IPS-18a (cell line): ENCODE data around the gene PPCS.

Source experiments
- H3K27ac ChIP-seq: one replicate; pipeline ENCODE4 v1.5.1; 2013; ENCODE audit warnings: low read length
- H3K27me3 ChIP-seq: one replicate; pipeline ENCODE4 v1.6.1; 2013; ENCODE audit warnings: mild to moderate bottlenecking, low read length; ENCODE audit not compliant: control insufficient read depth, insufficient read depth
- H3K36me3 ChIP-seq: one replicate; pipeline ENCODE4 v1.6.1; 2013; ENCODE audit warnings: low read depth, low read length; ENCODE audit not compliant: control insufficient read depth
- H3K4me1 ChIP-seq: one replicate; pipeline ENCODE4 v1.6.1; 2013; ENCODE audit warnings: low read depth, low read length; ENCODE audit not compliant: control insufficient read depth
- H3K4me3 ChIP-seq: one replicate; pipeline ENCODE4 v1.5.1; 2013; ENCODE audit warnings: low read length
- H3K9ac ChIP-seq: one replicate; pipeline ENCODE4 v1.6.1; 2013; ENCODE audit warnings: mild to moderate bottlenecking, low read length, moderate library complexity
- H3K9me3 ChIP-seq: one replicate; pipeline ENCODE4 v1.6.1; 2013; ENCODE audit warnings: low read depth, low read length; ENCODE audit not compliant: control insufficient read depth

The PPCS gene

DNA sequence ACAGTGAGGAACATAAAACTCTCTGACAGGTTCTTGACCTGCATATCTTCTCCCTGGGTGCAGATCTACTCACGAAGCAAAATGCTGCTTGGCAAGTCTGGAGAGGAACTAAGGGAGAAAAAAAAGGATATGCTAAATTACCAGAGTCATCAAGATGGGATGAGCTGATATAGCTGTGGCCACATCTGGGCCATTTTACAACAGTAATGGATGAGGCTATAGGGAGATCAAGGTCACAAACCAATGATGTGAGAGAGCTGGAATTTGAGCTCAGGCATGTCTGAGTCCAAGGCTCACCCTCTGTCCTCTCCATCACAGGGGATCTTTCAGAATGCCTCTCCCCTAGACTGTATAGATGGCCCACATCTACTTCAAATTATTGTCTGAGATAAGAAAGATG, 26.7 kb upstream of the PPCS start:
- Histone ChIP-seq H3K9me3 (no peaks in the 10 kb centered on the region), H3K27ac (no peak overlapping the region), H3K9ac (no peak overlapping the region), H3K36me3 (no peaks in the 10 kb centered on the region), H3K27me3 (no peaks in the 10 kb centered on the region), H3K4me1 (no peaks in the 10 kb centered on the region), H3K4me3 (no peak overlapping the region)

DNA sequence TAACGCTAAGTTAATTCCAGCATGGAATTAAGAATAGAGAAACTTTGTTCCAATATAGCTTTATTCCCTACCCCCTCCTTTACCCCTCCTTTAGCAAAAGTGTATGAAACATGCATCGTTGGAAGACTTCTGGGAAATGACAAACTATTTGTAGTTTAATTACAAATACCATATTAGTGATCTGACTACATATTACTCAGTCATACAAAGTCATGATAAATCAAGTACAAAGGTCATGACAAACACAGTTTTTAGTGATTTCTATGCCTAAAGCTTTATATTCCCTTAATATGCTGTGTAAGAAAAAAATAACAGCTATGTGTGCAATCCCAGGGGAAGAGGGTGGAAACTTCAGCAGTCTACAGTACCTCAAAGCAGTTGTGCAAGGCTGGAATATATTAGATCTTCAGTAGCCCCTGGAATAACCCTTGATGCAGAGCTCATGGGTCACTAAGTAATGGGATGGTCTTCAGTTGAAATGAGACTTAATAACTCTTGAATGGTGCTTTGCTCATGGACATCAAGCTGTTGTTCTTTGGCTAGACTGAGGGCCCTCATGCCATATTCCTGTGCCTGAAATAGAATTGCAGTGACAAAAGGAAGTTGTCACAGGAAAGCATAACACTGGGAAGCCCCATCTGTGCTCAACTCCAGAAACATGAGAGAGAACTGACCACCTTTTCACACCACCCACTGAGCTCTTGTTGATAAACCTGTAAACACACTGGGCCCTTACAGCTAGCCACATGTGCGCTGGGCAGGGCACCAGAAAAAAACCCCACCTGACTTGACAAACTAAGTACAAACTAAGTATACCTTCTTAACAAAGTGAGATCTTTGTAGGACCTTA, 25.8 kb upstream of the PPCS start:
- no peak overlapping the region for H3K9ac ChIP-seq
- no peaks in the 10 kb centered on the region for H3K36me3 ChIP-seq
- no peak overlapping the region for H3K27ac ChIP-seq

GRCh38 chr1:42431514-42431913, 24.8 kb upstream of the PPCS start:
- Histone ChIP-seq H3K9ac (no peak overlapping the region), H3K36me3 (no peaks in the 10 kb centered on the region), H3K9me3 (no peaks in the 10 kb centered on the region), H3K4me3 (no peak overlapping the region), H3K27ac (no peak overlapping the region), H3K27me3 (no peaks in the 10 kb centered on the region), H3K4me1 (no peaks in the 10 kb centered on the region)

More for the DNA sequence above, 25.8 kb upstream of the PPCS start:
- H3K9me3 ChIP-seq, result no peaks in the 10 kb centered on the region
- H3K4me3 ChIP-seq, result no peak overlapping the region
- no peaks in the 10 kb centered on the region for H3K27me3 ChIP-seq
- H3K4me1 ChIP-seq, result no peaks in the 10 kb centered on the region

DNA sequence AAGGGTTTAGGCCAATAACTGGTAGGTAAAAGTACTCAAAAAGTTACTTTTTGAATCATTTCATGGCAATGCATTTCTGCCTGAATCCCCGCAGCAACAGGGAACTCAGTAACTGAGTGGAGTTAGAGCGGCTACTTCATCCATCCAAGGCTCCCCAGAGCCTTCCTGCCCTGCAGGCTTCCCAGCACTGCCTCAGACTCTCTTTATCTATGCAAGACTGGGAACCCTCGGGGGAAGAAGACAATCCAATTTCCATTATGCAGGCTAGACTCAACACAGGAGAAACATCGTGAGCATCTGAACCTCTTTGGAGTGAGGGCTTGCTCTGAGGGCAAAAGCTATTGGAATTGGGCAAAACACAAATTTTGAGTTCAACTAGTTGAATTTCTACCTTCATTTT, 23.6 kb upstream of the PPCS start:
- no peaks in the 10 kb centered on the region for H3K27me3 ChIP-seq
- no peaks in the 10 kb centered on the region for H3K4me1 ChIP-seq
- no peaks in the 10 kb centered on the region for H3K36me3 ChIP-seq
- H3K9me3 ChIP-seq, result no peaks in the 10 kb centered on the region
- no peak overlapping the region for H3K4me3 ChIP-seq
- no peak overlapping the region for H3K9ac ChIP-seq
- no peak overlapping the region for H3K27ac ChIP-seq

- Histone ChIP-seq H3K9me3 (no peaks in the 10 kb centered on the region), H3K4me1 (no peaks in the 10 kb centered on the region), H3K27ac (no peak overlapping the region), H3K9ac (no peak overlapping the region), H3K4me3 (no peak overlapping the region), H3K27me3 (no peaks in the 10 kb centered on the region), H3K36me3 (no peaks in the 10 kb centered on the region)
These were observed 23.0 kb upstream of the PPCS start for GRCh38 chr1:42433369-42433768.

DNA sequence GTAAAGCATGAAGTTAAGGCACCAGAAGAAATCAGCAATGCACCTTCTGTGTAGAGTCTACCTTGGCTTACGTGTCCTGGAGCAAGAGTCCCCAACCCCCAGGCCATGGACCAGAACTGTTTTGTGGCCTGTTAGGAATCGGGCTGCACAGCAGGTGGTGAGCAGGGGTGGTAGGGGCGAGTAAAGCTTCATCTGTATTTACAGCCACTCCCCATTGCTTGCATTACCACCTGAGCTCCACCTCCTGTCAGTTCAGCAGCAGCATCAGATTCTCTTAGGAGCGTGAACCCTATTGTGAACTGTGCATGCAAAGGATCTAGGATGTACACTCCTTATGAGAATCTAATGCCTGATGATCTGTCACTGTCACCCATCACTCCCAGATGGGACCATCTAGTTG, 22.0 kb upstream of the PPCS start:
- H3K4me3 ChIP-seq, result no peak overlapping the region
- no peaks in the 10 kb centered on the region for H3K27me3 ChIP-seq
- H3K36me3 ChIP-seq, result no peaks in the 10 kb centered on the region
- H3K9me3 ChIP-seq, result no peaks in the 10 kb centered on the region
- no peak overlapping the region for H3K9ac ChIP-seq
- no peaks in the 10 kb centered on the region for H3K4me1 ChIP-seq
- no peak overlapping the region for H3K27ac ChIP-seq

- H3K27ac ChIP-seq, result no peak overlapping the region
- no peaks in the 10 kb centered on the region for H3K27me3 ChIP-seq
- no peaks in the 10 kb centered on the region for H3K4me1 ChIP-seq
- no peaks in the 10 kb centered on the region for H3K36me3 ChIP-seq
- no peaks in the 10 kb centered on the region for H3K9me3 ChIP-seq
- H3K4me3 ChIP-seq, result no peak overlapping the region
- H3K9ac ChIP-seq, result no peak overlapping the region
These were observed 16.4 kb upstream of the PPCS start for GRCh38 chr1:42439940-42440339.

- no peaks in the 10 kb centered on the region for H3K27me3 ChIP-seq
- H3K4me3 ChIP-seq, result no peak overlapping the region
- no peak overlapping the region for H3K27ac ChIP-seq
- H3K9ac ChIP-seq, result no peak overlapping the region
- H3K4me1 ChIP-seq, result no peaks in the 10 kb centered on the region
- H3K36me3 ChIP-seq, result no peaks in the 10 kb centered on the region
- H3K9me3 ChIP-seq, result no peaks in the 10 kb centered on the region
These were observed 13.7 kb upstream of the PPCS start for GRCh38 chr1:42442662-42443061.

DNA sequence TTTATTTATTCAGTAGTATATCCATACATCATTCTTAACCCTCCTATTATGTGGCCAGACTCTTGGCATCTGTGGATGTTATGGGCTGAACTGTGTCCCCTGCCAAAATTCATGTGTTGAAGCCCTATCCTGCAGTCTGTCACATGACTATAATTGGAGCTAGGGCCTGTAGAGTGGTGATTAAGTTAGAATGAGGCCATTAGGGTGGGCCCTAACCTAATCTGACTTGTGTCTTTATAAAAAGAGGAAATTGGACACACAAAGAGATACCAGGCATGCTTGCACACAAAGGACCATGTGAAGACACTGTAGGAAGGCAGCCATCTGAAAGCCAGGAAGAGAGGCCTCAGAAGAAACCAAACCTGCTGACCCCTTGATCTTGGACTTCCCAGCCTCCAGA, 7.1 kb upstream of the PPCS start:
- H3K27me3 ChIP-seq, result no peaks in the 10 kb centered on the region
- no peaks in the 10 kb centered on the region for H3K9me3 ChIP-seq
- H3K4me3 ChIP-seq, result no peak overlapping the region
- no peak overlapping the region for H3K27ac ChIP-seq
- H3K36me3 ChIP-seq, result no peaks in the 10 kb centered on the region
- H3K4me1 ChIP-seq, result peaks cover 6% of the 10 kb centered on the region
- H3K9ac ChIP-seq, result no peak overlapping the region

DNA sequence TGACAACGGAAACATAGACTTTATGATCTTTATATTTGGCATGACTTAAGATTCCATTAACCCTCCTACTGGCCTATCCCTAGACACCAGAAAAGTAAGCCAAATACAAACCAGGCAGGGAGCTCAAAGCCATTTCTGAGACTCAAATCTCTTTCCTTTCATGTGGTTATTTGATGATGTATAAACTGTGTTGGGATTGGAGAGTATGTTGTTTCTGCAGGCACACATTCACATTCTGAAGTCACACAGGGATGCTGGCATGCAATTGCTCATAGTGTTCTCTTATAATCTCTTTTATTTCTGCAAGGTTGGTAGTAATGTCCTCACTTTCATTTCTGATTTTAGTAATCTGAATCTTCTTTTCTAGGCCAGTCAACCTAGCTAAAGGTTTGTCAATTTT, 6.3 kb upstream of the PPCS start:
- Histone ChIP-seq H3K9me3 (no peaks in the 10 kb centered on the region), H3K27ac (no peak overlapping the region), H3K4me3 (no peak overlapping the region), H3K27me3 (no peaks in the 10 kb centered on the region), H3K4me1 (peaks cover 6% of the 10 kb centered on the region), H3K9ac (no peak overlapping the region), H3K36me3 (no peaks in the 10 kb centered on the region)

DNA sequence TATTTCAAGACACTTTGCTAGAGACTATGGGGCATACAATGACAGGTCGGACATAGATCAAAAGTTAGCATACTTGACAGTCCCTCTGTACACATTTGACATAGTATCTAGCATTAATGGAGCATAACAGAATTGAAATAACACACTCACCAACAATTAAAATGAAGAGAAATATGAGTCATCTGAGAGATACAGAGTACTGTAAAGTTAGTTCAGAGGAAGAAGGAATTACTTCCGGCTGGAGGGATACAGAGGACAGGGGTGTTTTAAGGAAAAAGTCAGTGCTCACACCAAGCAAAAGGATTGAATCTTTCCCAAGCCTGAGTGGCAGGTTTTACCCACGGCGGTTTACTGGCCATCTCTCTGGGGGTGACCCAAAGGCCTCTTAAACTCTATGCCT, 3.0 kb upstream of the PPCS start:
- Histone ChIP-seq H3K9ac (no peak overlapping the region), H3K9me3 (no peaks in the 10 kb centered on the region), H3K27ac (no peak overlapping the region), H3K27me3 (no peaks in the 10 kb centered on the region), H3K4me3 (no peak overlapping the region), H3K36me3 (peaks cover 2% of the 10 kb centered on the region), H3K4me1 (peaks cover 11% of the 10 kb centered on the region)

- Histone ChIP-seq H3K9me3 (no peaks in the 10 kb centered on the region), H3K36me3 (peaks cover 6% of the 10 kb centered on the region), H3K9ac (no peak overlapping the region), H3K4me1 (peaks cover 11% of the 10 kb centered on the region), H3K4me3 (no peak overlapping the region), H3K27me3 (no peaks in the 10 kb centered on the region), H3K27ac (no peak overlapping the region)
These were observed 1.9 kb upstream of the PPCS start for GRCh38 chr1:42454403-42454802.
